ENCODE results near the gene IRF9.

GRCh38 chr14:24146978-24147760 is 13.9 kb upstream of the IRF9 start, which contains the start of gene RNF31:
- no peak for TF ChIP-seq CTCF (conservative IDR thresholded peaks at IDR 0.05; ENCODE audit: low read length)
- TF ChIP-seq EZH2phosphoT487 (IDR thresholded peaks at IDR 0.05; ENCODE audit: borderline replicate concordance, low read depth, low read length) = no peak

All from OCI-LY7 (cell line).